Subcutaneous adipose tissue (tissue), 4 donors: ENCODE results near the gene CTIF. TPM values are rescaled to one million over a fixed set of nuclear protein-coding genes. Genes with fewer than 3 reads are reported as not detected.

ENCODE experiments used
- total RNA-seq, 4 donors: library from RNA; depleted of rRNA; stranded (reverse); fragments of >200 nt; gene quantifications; one replicate each; pipeline ENCODE4 v1.1.0, GENCODE V29; 2016
- TF ChIP-seq, protein P1 (sequence below): fragments of 450-650 bp; IDR thresholded peaks from one replicate; pipeline ENCODE4 v1.5.1; 2016; ENCODE audit warnings: low read depth, mild to moderate bottlenecking, control low read depth, antibody characterized with exemption, moderate library complexity

The CTIF gene
- total RNA-seq, 4 donors from 2014 or later, result 41.0 to 195 (median 78.3) TPM

- TF ChIP-seq, protein P1, sequence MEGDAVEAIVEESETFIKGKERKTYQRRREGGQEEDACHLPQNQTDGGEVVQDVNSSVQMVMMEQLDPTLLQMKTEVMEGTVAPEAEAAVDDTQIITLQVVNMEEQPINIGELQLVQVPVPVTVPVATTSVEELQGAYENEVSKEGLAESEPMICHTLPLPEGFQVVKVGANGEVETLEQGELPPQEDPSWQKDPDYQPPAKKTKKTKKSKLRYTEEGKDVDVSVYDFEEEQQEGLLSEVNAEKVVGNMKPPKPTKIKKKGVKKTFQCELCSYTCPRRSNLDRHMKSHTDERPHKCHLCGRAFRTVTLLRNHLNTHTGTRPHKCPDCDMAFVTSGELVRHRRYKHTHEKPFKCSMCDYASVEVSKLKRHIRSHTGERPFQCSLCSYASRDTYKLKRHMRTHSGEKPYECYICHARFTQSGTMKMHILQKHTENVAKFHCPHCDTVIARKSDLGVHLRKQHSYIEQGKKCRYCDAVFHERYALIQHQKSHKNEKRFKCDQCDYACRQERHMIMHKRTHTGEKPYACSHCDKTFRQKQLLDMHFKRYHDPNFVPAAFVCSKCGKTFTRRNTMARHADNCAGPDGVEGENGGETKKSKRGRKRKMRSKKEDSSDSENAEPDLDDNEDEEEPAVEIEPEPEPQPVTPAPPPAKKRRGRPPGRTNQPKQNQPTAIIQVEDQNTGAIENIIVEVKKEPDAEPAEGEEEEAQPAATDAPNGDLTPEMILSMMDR, result no peak
These were observed 3.0 kb downstream of the CTIF start for GRCh38 chr18:48541747-48542400.

- TF ChIP-seq, protein P1, result no peak
These were observed 3.8 kb downstream of the CTIF start for GRCh38 chr18:48542513-48543181.

GRCh38 chr18:48543228-48543627 lies 4.4 kb downstream of the CTIF start:
- TF ChIP-seq, protein P1, result no peak

DNA sequence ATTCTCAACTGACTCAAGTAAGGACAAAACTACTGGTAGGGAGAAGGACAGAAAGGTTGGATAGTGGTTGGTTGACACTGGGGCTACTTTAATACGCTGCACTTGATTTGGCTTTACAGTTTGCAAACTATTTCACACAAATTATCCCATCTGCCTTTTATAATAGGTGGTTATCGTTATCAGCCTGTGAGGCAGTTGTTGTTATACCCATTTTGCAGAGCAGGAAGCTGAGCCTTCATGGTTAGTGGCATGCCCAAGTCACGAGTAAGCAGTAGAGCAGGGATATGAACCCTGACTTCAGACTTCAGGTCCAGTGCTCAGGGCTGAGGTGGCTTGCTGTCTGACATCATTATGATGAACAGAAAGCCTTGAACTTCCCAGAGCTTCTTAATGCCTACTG lies 5.3 kb downstream of the CTIF start:
- TF ChIP-seq, protein P1, result no peak

GRCh38 chr18:48544661-48545415 lies 6.0 kb downstream of the CTIF start:
- TF ChIP-seq, protein P1, result no peak

GRCh38 chr18:48545757-48546321 lies 7.0 kb downstream of the CTIF start:
- TF ChIP-seq, protein P1, result no peak

DNA sequence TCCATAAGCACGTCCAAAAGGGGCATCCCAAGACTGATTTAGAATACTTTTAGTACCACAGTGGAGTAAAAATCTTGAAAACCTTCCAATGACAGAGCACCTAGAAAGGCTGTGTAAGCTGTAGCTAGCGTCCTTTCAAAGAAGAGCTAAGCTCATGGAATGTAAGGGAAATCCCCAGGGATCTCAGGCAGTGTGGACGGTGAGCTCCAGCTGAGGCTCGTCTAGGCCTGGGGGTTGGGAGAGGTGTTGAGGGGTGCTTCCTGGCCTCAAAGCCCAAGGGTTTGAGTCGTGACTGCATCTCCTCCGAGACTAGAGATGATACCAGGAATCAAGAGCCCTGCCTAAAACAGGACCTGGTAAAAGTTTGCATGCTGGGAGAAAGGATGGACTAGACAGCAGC lies 7.6 kb downstream of the CTIF start:
- TF ChIP-seq, protein P1, result no peak
